ENCODE results near the gene MEI4. TPM values are rescaled to one million over a fixed set of nuclear protein-coding genes. Genes with fewer than 3 reads are reported as not detected.

The MEI4 gene
- total RNA-seq, 1 donor from 2014 or later, result not detected

Other genes with a start within 250 kb of the MEI4 start
- gene HTR1B, start 189.5 kb upstream of the MEI4 start, total RNA-seq, result 6.1 and 11.7 TPM in 2 replicates

Data from dermis blood vessel endothelial cell (primary cell).